ENCODE data around the gene SCARB1.

SCARB1 gene

DNA sequence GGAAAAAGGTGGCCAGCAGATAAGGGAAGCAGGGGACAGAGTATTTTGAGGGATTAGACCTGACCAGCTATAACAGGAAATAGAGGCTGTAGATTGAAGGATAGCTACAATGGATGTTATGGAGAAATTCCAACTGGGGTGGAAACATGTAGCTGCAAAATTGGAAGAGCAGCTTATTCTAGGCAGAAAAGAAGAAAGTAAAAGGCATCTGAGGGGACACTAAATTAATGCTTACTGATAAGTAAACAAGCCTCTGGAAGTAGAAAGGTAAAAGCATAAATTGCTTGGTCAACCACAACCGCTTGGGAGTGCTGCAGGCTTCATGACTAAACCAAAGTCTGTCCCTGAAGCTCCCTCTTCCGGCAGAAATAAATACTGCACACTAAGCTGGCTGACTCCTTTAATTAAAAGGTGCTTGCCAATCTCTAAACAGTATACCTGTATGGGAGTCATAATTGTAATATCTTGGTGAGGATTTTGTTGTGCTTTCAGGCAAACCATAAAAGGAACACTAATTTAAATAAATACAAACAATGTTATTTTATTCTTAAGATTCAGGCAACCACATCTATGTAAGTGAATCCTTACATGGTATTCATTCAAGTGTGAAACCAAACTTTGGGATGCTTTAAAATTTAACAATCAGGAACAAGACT, 43.1 kb upstream of the SCARB1 start (continued):
- TF ChIP-seq ZNF776 (tag by site-specific recombination; IDR thresholded peaks at IDR 0.05; ENCODE audit: borderline replicate concordance), result no peak
- TF ChIP-seq, protein P1, sequence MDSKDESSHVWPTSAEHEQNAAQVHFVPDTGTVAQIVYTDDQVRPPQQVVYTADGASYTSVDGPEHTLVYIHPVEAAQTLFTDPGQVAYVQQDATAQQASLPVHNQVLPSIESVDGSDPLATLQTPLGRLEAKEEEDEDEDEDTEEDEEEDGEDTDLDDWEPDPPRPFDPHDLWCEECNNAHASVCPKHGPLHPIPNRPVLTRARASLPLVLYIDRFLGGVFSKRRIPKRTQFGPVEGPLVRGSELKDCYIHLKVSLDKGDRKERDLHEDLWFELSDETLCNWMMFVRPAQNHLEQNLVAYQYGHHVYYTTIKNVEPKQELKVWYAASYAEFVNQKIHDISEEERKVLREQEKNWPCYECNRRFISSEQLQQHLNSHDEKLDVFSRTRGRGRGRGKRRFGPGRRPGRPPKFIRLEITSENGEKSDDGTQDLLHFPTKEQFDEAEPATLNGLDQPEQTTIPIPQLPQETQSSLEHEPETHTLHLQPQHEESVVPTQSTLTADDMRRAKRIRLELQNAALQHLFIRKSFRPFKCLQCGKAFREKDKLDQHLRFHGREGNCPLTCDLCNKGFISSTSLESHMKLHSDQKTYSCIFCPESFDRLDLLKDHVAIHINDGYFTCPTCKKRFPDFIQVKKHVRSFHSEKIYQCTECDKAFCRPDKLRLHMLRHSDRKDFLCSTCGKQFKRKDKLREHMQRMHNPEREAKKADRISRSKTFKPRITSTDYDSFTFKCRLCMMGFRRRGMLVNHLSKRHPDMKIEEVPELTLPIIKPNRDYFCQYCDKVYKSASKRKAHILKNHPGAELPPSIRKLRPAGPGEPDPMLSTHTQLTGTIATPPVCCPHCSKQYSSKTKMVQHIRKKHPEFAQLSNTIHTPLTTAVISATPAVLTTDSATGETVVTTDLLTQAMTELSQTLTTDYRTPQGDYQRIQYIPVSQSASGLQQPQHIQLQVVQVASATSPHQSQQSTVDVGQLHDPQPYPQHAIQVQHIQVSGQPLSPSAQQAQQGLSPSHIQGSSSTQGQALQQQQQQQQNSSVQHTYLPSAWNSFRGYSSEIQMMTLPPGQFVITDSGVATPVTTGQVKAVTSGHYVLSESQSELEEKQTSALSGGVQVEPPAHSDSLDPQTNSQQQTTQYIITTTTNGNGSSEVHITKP (tag by site-specific recombination; IDR thresholded peaks at IDR 0.05), result 0 out of 2 replicates have a peak, but pooled peaks have one; percentile 10
- no peak for TF ChIP-seq ZNF624 (tag by site-specific recombination; IDR thresholded peaks at IDR 0.05)
- TF ChIP-seq FEZF1 (tag by site-specific recombination; IDR thresholded peaks at IDR 0.05), result no peak
- no peak for TF ChIP-seq ZNF114 (tag by site-specific recombination; IDR thresholded peaks at IDR 0.05)
- TF ChIP-seq ZNF621 (tag by site-specific recombination; IDR thresholded peaks at IDR 0.05), result no peak
- TF ChIP-seq ZBTB17 (tag by site-specific recombination; IDR thresholded peaks at IDR 0.05), result no peak
- TF ChIP-seq GLIS1 (tag by site-specific recombination; IDR thresholded peaks at IDR 0.05), result no peak
- TF ChIP-seq ZNF747 (tag by site-specific recombination; IDR thresholded peaks at IDR 0.05), result no peak
- no peak for TF ChIP-seq ZFHX2 (tag by site-specific recombination; conservative IDR thresholded peaks at IDR 0.05)
- TF ChIP-seq, protein P2, sequence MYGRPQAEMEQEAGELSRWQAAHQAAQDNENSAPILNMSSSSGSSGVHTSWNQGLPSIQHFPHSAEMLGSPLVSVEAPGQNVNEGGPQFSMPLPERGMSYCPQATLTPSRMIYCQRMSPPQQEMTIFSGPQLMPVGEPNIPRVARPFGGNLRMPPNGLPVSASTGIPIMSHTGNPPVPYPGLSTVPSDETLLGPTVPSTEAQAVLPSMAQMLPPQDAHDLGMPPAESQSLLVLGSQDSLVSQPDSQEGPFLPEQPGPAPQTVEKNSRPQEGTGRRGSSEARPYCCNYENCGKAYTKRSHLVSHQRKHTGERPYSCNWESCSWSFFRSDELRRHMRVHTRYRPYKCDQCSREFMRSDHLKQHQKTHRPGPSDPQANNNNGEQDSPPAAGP (tag by site-specific recombination; IDR thresholded peaks at IDR 0.05), result no peak
- no peak for TF ChIP-seq HOXD13 (CRISPR knock-in tag; IDR thresholded peaks at IDR 0.05; ENCODE audit: borderline replicate concordance)
- TF ChIP-seq, protein P3, sequence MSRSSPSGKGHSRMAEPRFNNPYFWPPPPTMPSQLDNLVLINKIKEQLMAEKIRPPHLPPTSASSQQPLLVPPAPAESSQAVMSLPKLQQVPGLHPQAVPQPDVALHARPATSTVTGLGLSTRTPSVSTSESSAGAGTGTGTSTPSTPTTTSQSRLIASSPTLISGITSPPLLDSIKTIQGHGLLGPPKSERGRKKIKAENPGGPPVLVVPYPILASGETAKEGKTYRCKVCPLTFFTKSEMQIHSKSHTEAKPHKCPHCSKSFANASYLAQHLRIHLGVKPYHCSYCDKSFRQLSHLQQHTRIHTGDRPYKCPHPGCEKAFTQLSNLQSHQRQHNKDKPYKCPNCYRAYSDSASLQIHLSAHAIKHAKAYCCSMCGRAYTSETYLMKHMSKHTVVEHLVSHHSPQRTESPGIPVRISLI (tag by site-specific recombination; IDR thresholded peaks at IDR 0.05), result no peak
- TF ChIP-seq, protein P4, sequence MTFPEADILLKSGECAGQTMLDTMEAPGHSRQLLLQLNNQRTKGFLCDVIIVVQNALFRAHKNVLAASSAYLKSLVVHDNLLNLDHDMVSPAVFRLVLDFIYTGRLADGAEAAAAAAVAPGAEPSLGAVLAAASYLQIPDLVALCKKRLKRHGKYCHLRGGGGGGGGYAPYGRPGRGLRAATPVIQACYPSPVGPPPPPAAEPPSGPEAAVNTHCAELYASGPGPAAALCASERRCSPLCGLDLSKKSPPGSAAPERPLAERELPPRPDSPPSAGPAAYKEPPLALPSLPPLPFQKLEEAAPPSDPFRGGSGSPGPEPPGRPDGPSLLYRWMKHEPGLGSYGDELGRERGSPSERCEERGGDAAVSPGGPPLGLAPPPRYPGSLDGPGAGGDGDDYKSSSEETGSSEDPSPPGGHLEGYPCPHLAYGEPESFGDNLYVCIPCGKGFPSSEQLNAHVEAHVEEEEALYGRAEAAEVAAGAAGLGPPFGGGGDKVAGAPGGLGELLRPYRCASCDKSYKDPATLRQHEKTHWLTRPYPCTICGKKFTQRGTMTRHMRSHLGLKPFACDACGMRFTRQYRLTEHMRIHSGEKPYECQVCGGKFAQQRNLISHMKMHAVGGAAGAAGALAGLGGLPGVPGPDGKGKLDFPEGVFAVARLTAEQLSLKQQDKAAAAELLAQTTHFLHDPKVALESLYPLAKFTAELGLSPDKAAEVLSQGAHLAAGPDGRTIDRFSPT (tag by site-specific recombination; IDR thresholded peaks at IDR 0.05), result no peak
- TF ChIP-seq ZNF629 (tag by site-specific recombination; IDR thresholded peaks at IDR 0.05), result 0 out of 2 replicates have a peak, but pooled peaks have one; percentile 9
- no peak for TF ChIP-seq ZNF174 (tag by site-specific recombination; IDR thresholded peaks at IDR 0.05)
- TF ChIP-seq, protein P5, sequence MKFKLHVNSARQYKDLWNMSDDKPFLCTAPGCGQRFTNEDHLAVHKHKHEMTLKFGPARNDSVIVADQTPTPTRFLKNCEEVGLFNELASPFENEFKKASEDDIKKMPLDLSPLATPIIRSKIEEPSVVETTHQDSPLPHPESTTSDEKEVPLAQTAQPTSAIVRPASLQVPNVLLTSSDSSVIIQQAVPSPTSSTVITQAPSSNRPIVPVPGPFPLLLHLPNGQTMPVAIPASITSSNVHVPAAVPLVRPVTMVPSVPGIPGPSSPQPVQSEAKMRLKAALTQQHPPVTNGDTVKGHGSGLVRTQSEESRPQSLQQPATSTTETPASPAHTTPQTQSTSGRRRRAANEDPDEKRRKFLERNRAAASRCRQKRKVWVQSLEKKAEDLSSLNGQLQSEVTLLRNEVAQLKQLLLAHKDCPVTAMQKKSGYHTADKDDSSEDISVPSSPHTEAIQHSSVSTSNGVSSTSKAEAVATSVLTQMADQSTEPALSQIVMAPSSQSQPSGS (tag by site-specific recombination; IDR thresholded peaks at IDR 0.05; ENCODE audit: low read depth), result no peak
- TF ChIP-seq SP7 (tag by site-specific recombination; IDR thresholded peaks at IDR 0.05), result no peak
- TF ChIP-seq ZBTB1 (tag by site-specific recombination; IDR thresholded peaks at IDR 0.05), result no peak
- TF ChIP-seq REPIN1 (tag by site-specific recombination; IDR thresholded peaks at IDR 0.05; ENCODE audit: low read depth), result no peak
- no peak for TF ChIP-seq ZNF354C (tag by site-specific recombination; IDR thresholded peaks at IDR 0.05; ENCODE audit: borderline replicate concordance, low read depth)
- no peak for TF ChIP-seq KLF7 (tag by site-specific recombination; IDR thresholded peaks at IDR 0.05; ENCODE audit: borderline replicate concordance)
- TF ChIP-seq ZNF544 (tag by site-specific recombination; IDR thresholded peaks at IDR 0.05), result no peak
- TF ChIP-seq SCRT1 (tag by site-specific recombination; IDR thresholded peaks at IDR 0.05; ENCODE audit: borderline replicate concordance), result no peak
- TF ChIP-seq ZNF626 (tag by site-specific recombination; IDR thresholded peaks at IDR 0.05), result no peak
- peak; percentile 41; the same call in 1 of the 2 replicates for TF ChIP-seq PRDM1 (tag by site-specific recombination; IDR thresholded peaks at IDR 0.05)
- no peak for TF ChIP-seq TCF7L2 (IDR thresholded peaks at IDR 0.05; ENCODE audit: borderline replicate concordance, low read depth, low read length)
- TF ChIP-seq ZNF223 (tag by site-specific recombination; IDR thresholded peaks at IDR 0.05), result no peak
- TF ChIP-seq, protein P6, sequence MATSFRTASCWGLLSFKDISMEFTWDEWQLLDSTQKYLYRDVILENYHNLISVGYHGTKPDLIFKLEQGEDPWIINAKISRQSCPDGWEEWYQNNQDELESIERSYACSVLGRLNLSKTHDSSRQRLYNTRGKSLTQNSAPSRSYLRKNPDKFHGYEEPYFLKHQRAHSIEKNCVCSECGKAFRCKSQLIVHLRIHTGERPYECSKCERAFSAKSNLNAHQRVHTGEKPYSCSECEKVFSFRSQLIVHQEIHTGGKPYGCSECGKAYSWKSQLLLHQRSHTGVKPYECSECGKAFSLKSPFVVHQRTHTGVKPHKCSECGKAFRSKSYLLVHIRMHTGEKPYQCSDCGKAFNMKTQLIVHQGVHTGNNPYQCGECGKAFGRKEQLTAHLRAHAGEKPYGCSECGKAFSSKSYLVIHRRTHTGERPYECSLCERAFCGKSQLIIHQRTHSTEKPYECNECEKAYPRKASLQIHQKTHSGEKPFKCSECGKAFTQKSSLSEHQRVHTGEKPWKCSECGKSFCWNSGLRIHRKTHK (tag by site-specific recombination; IDR thresholded peaks at IDR 0.05), result no peak
- no peak for TF ChIP-seq RBAK (tag by site-specific recombination; IDR thresholded peaks at IDR 0.05)
- no peak for TF ChIP-seq ZNF324 (tag by site-specific recombination; IDR thresholded peaks at IDR 0.05)
